T-cell (primary cell): Measurements from ENCODE around the gene ALX4. TPM values are rescaled to one million over a fixed set of nuclear protein-coding genes. Genes with fewer than 3 reads are reported as not detected.

Source experiments
- ATAC-seq, 4 experiments: fragments of 200-7000 bp in 3 of 4; fragments of 150-1000 bp in 1 of 4; cut with Tn5 transposase; replicated peaks in 1 of 4; 1 replicate in 3 of 4; 2 replicates in 1 of 4; pipeline ENCODE4 v1.10.0; 2021; ENCODE audit warnings: moderate library complexity in 3 of 4, mild to moderate bottlenecking in 2 of 4, moderate number of reproducible peaks in 1 of 4
- CTCF ChIA-PET, 2 donors: fragments of 300-600 bp; sonication (Branson Sonifier 250); formaldehyde crosslinking; loops; one replicate each; lab custom pipeline; 2022; ENCODE audit warnings: antibody characterized with exemption in 2 of 2; lab: Charles Lee
- POLR2A ChIA-PET, 2 donors: fragments of 300-600 bp; sonication (Branson Sonifier 250); formaldehyde crosslinking; loops; one replicate each; lab custom pipeline; 2022; ENCODE audit warnings: antibody characterized with exemption in 2 of 2; lab: Charles Lee
- DNase-seq, 35 experiments: peaks; one replicate each; pipeline versions ENCODE4 v3.0.0 to v3.0.0-alpha.2; 2013 to 2023
- H3K27ac ChIP-seq: one replicate; pipeline ENCODE4 v1.5.1; 2013; ENCODE audit warnings: low read length
- H3K27me3 ChIP-seq, 2 experiments: replicated peaks in 1 of 2; 1 replicate in 1 of 2; 2 replicates in 1 of 2; pipeline versions ENCODE4 v1.6.1 to v1.7.0; 2013; ENCODE audit warnings: low read length in 1 of 2, mixed read lengths in 1 of 2; ENCODE audit not compliant: control insufficient read depth in 2 of 2, insufficient read depth in 2 of 2; ENCODE audit errors: extremely low read depth in 1 of 2
- H3K36me3 ChIP-seq, 2 donors: 1 replicate in 1 of 2; 2 replicates in 1 of 2; pipeline versions ENCODE4 v1.6.1 to v1.7.0; 2013; ENCODE audit warnings: low read length in 1 of 2; ENCODE audit not compliant: control insufficient read depth in 2 of 2, insufficient read depth in 1 of 2; ENCODE audit errors: extremely low read depth in 1 of 2
- H3K4me1 ChIP-seq, 2 experiments: 1 replicate in 1 of 2; 2 replicates in 1 of 2; pipeline versions ENCODE4 v1.6.1 to v1.7.0; 2013; ENCODE audit warnings: low read length in 2 of 2, mixed read lengths in 1 of 2; ENCODE audit not compliant: insufficient read depth in 2 of 2, control insufficient read depth in 1 of 2; ENCODE audit errors: extremely low read depth in 1 of 2
- H3K4me3 ChIP-seq, 2 donors: 1 replicate in 1 of 2; 2 replicates in 1 of 2; pipeline versions ENCODE4 v1.5.1 to v1.7.0; 2013; ENCODE audit warnings: mild to moderate bottlenecking in 2 of 2, low read length in 1 of 2, moderate library complexity in 1 of 2; ENCODE audit not compliant: control insufficient read depth in 1 of 2; ENCODE audit errors: extremely low read depth in 1 of 2
- H3K9me3 ChIP-seq: 2 replicates; pipeline ENCODE4 v1.7.0; 2013
- H3K27ac Mint-ChIP-seq, 2 donors: one replicate each; pipeline ENCODE4 v1.8.0; 2020 to 2021; ENCODE audit warnings: mild to moderate bottlenecking in 2 of 2, mixed read lengths in 2 of 2
- H3K27me3 Mint-ChIP-seq, 2 donors: one replicate each; pipeline ENCODE4 v1.8.0; 2021 to 2022; ENCODE audit warnings: mixed read lengths in 2 of 2
- H3K36me3 Mint-ChIP-seq: one replicate; pipeline ENCODE4 v1.8.0; 2021; ENCODE audit warnings: mixed read lengths
- H3K4me1 Mint-ChIP-seq, 3 donors: one replicate each; pipeline ENCODE4 v1.8.0; 2020 to 2022; ENCODE audit warnings: mixed read lengths in 3 of 3, mild to moderate bottlenecking in 1 of 3
- H3K4me3 Mint-ChIP-seq, 3 donors: one replicate each; pipeline ENCODE4 v1.8.0; 2020 to 2022; ENCODE audit warnings: mild to moderate bottlenecking in 3 of 3, mixed read lengths in 3 of 3, moderate library complexity in 3 of 3
- H3K9me3 Mint-ChIP-seq, 3 donors: one replicate each; pipeline ENCODE4 v1.8.0; 2020 to 2022; ENCODE audit warnings: mixed read lengths in 3 of 3
- WGBS: methylation state at CpG from one replicate; pipeline ENCODE4 v1.1.5; 2013; ENCODE audit warnings: missing lambda C conversion rate; ENCODE audit not compliant: insufficient coverage; 5-methylcytosine and 5-hydroxymethylcytosine counted together
- total RNA-seq, 35 experiments: library from RNA in 6 of 35; stranded (reverse) in 6 of 35; fragments of 120-200 nt in 1 of 35; gene quantifications; one replicate each; pipeline versions ENCODE4 v1.2.1 to v1.2.4 and lab custom pipeline; 2013 to 2026

Gene ALX4
- total RNA-seq, 5 donors from 2014 or later (not counting 1 experiment from before 2014, with no cell fraction given): not detected

DNA sequence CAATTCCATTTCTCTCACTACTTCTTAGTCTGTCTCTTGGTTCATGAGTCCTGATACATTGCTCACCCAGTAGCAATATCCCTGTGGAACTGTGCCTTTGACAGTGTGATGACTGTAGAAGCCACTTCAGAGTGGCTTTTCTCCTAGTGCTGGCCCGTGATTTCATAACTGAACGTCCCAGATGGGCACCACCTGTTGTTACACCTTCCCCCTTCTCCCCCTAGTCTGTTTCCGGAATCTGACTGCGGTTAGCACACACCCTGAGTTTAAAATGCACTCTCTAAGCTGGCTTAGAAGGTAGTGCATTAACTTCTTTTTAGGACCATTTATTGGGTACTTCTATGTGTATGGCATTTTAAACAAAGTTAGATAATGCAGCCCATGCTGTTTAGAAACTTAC is 83.0 kb downstream of the ALX4 start:
- ATAC-seq: no peak
- Mint-ChIP-seq H3K4me1 (peaks cover 12 to 24% (median 18%) of the 10 kb centered on the region in 3 donors), H3K36me3 (peaks cover 52% of the 10 kb centered on the region)

GRCh38 chr11:44226490-44226889 is 83.4 kb downstream of the ALX4 start:
- Mint-ChIP-seq H3K9me3 (no peaks in the 10 kb centered on the region), H3K4me1 (peaks cover 12 to 24% (median 18%) of the 10 kb centered on the region in 3 donors), H3K36me3 (peaks cover 53% of the 10 kb centered on the region), H3K4me3 (no peak overlapping the region), H3K27ac (no peak overlapping the region), H3K27me3 (no peaks in the 10 kb centered on the region)
- H3K4me3 ChIP-seq: no peak overlapping the region
- 85% methylated on average over 2 of the region's 2 CpGs for WGBS
- no peaks in the 10 kb centered on the region for H3K36me3 ChIP-seq
- POLR2A ChIA-PET: no interaction called here
- no peaks in the 10 kb centered on the region for H3K9me3 ChIP-seq
- DNase-seq (no peak), ATAC-seq (no peak)
- no peak overlapping the region for H3K27ac ChIP-seq
- H3K27me3 ChIP-seq: no peaks in the 10 kb centered on the region
- CTCF ChIA-PET: no interaction called here
- no peaks in the 10 kb centered on the region for H3K4me1 ChIP-seq

More for the DNA sequence above, 83.0 kb downstream of the ALX4 start:
- Histone ChIP-seq H3K9me3 (no peaks in the 10 kb centered on the region), H3K27me3 (no peaks in the 10 kb centered on the region), H3K4me1 (no peaks in the 10 kb centered on the region), H3K27ac (no peak overlapping the region), H3K4me3 (no peak overlapping the region), H3K36me3 (no peaks in the 10 kb centered on the region)
- CTCF ChIA-PET: no interaction called here
- no peak overlapping the region for H3K27ac Mint-ChIP-seq
- H3K9me3 Mint-ChIP-seq: no peaks in the 10 kb centered on the region
- no peak overlapping the region for H3K4me3 Mint-ChIP-seq
- DNase-seq: no peak
- no peaks in the 10 kb centered on the region for H3K27me3 Mint-ChIP-seq
- POLR2A ChIA-PET: no interaction called here
- 20% methylated on average over 2 of the region's 4 CpGs for WGBS

- WGBS: 88% methylated on average over 1 of the region's 3 CpGs
- Mint-ChIP-seq H3K4me1 (peaks cover 12 to 24% (median 18%) of the 10 kb centered on the region in 3 donors), H3K9me3 (no peaks in the 10 kb centered on the region), H3K4me3 (no peak overlapping the region), H3K27me3 (no peaks in the 10 kb centered on the region), H3K36me3 (peaks cover 54% of the 10 kb centered on the region), H3K27ac (peak overlapping the region in 1 of 2 donors; percentile 41)
- no peaks in the 10 kb centered on the region for H3K27me3 ChIP-seq
- H3K9me3 ChIP-seq: no peaks in the 10 kb centered on the region
- ChIA-PET POLR2A (no interaction called here), CTCF (no interaction called here)
- no peaks in the 10 kb centered on the region for H3K4me1 ChIP-seq
- no peak overlapping the region for H3K4me3 ChIP-seq
- ATAC-seq: no peak
- no peak for DNase-seq
- no peaks in the 10 kb centered on the region for H3K36me3 ChIP-seq
- no peak overlapping the region for H3K27ac ChIP-seq
These were observed 85.0 kb downstream of the ALX4 start for GRCh38 chr11:44224867-44225501.

GRCh38 chr11:44223238-44223637 is 86.7 kb downstream of the ALX4 start:
- no peaks in the 10 kb centered on the region for H3K9me3 Mint-ChIP-seq
- DNase-seq: no peak
- no peak overlapping the region for H3K27ac ChIP-seq
- H3K4me3 ChIP-seq: no peak overlapping the region
- no peaks in the 10 kb centered on the region for H3K4me1 ChIP-seq
- POLR2A ChIA-PET: no interaction called here
- no peaks in the 10 kb centered on the region for H3K9me3 ChIP-seq
- ATAC-seq: no peak
- no peak overlapping the region for H3K27ac Mint-ChIP-seq
- H3K27me3 ChIP-seq: no peaks in the 10 kb centered on the region
- no peaks in the 10 kb centered on the region for H3K27me3 Mint-ChIP-seq
- CTCF ChIA-PET: no interaction called here
- peaks cover 12 to 24% (median 18%) of the 10 kb centered on the region in 3 donors for H3K4me1 Mint-ChIP-seq
- peaks cover 61% of the 10 kb centered on the region for H3K36me3 Mint-ChIP-seq
- H3K4me3 Mint-ChIP-seq: no peak overlapping the region
- H3K36me3 ChIP-seq: no peaks in the 10 kb centered on the region

DNA sequence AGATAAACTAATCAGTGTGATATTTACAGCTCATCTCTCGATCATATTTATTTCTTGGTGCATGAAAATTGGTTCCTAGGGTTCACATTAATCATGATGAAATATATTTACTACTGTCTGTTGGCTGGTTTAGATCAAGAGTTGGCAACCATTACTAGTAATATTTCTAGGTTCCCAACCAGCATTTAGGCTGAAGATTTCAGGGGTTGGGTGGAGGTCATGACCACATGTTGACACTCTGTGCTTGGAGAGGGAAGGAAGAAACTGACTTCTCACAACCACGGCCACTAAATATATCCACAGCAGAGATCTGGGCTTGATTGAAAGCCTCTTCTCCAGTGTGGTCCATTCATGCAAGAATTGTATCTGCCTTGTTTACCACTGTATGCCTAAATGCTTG is 87.9 kb downstream of the ALX4 start:
- no peak overlapping the region for H3K27ac Mint-ChIP-seq
- peaks cover 66% of the 10 kb centered on the region for H3K36me3 Mint-ChIP-seq
- H3K27me3 Mint-ChIP-seq: no peaks in the 10 kb centered on the region
- no peaks in the 10 kb centered on the region for H3K9me3 ChIP-seq
- peaks cover 0 to 4% of the 10 kb centered on the region in 2 donors for H3K36me3 ChIP-seq
- H3K27me3 ChIP-seq: no peaks in the 10 kb centered on the region
- POLR2A ChIA-PET: no interaction called here
- no CpG with 5 or more reads among the region's 2 CpGs for WGBS
- DNase-seq (no peak), ATAC-seq (no peak)
- H3K4me1 ChIP-seq: no peaks in the 10 kb centered on the region
- H3K4me1 Mint-ChIP-seq: peaks cover 9 to 20% (median 15%) of the 10 kb centered on the region in 3 donors
- no peaks in the 10 kb centered on the region for H3K9me3 Mint-ChIP-seq
- H3K4me3 ChIP-seq: no peak overlapping the region
- no peak overlapping the region for H3K27ac ChIP-seq
- CTCF ChIA-PET: no interaction called here
- H3K4me3 Mint-ChIP-seq: no peak overlapping the region

DNA sequence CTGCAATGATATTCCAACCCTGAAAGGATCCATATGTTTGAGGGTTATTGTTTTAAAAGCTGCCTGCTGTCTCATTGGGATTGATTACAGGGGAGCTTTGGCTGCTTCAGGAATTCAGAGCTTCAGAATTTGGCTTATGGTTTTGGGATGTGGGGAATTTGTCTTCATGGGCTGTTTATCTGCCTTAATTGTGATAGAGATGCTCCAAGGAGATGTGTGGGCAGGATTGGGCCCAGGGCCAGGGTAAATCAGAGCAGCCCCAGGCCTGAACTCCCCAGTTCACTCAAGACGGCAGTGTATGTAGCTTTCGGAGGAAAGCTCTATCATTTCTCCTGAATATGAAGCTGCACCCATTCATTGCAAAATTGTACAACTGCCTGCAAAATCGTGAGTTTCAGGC is 88.5 kb downstream of the ALX4 start:
- 100% methylated on average over 2 of the region's 3 CpGs for WGBS
- H3K4me1 ChIP-seq: no peaks in the 10 kb centered on the region
- no peak for ATAC-seq
- POLR2A ChIA-PET: no interaction called here
- no peaks in the 10 kb centered on the region for H3K9me3 ChIP-seq
- H3K36me3 ChIP-seq: peaks cover 4 to 8% of the 10 kb centered on the region in 2 donors
- CTCF ChIA-PET: no interaction called here
- no peak overlapping the region for H3K27ac ChIP-seq
- Mint-ChIP-seq H3K4me3 (no peak overlapping the region), H3K36me3 (peaks cover 66% of the 10 kb centered on the region), H3K27ac (no peak overlapping the region), H3K27me3 (no peaks in the 10 kb centered on the region), H3K9me3 (no peaks in the 10 kb centered on the region), H3K4me1 (peaks cover 7 to 15% (median 12%) of the 10 kb centered on the region in 3 donors)
- DNase-seq: no peak
- no peak overlapping the region for H3K4me3 ChIP-seq
- H3K27me3 ChIP-seq: no peaks in the 10 kb centered on the region
